Spleen (tissue), 11 donors: ENCODE data around the gene DOCK9. TPM values are rescaled to one million over a fixed set of nuclear protein-coding genes. Genes with fewer than 3 reads are reported as not detected.

Experiments
- DNase-seq: peaks from one replicate; pipeline ENCODE4 v3.0.0-alpha.2; 2020
- H3K27ac ChIP-seq, 8 donors: fragments of 200-600 bp; sonication (generic) in 7 of 8; 1 replicate in 4 of 8; 2 replicates in 4 of 8; pipeline versions ENCODE4 v1.5.0 to v1.8.0; 2016 to 2021; ENCODE audit warnings: inconsistent platforms in 4 of 8, mild to moderate bottlenecking in 4 of 8, moderate library complexity in 1 of 8
- H3K27me3 ChIP-seq, 7 donors: fragments of 200-600 bp; sonication (generic) in 6 of 7; replicated peaks in 1 of 7; 1 replicate in 4 of 7; 2 replicates in 3 of 7; pipeline versions ENCODE4 v1.5.0 to v1.8.0; 2016 to 2021; ENCODE audit warnings: inconsistent platforms in 3 of 7, mild to moderate bottlenecking in 1 of 7
- H3K36me3 ChIP-seq, 6 donors: fragments of 200-600 bp; sonication (generic) in 5 of 6; 1 replicate in 4 of 6; 2 replicates in 2 of 6; pipeline versions ENCODE4 v1.5.0 to v1.8.0; 2016 to 2021; ENCODE audit warnings: inconsistent platforms in 2 of 6
- H3K4me1 ChIP-seq, 6 donors: fragments of 200-600 bp; sonication (generic) in 5 of 6; 1 replicate in 3 of 6; 2 replicates in 3 of 6; pipeline versions ENCODE4 v1.5.0 to v1.8.0; 2016 to 2021; ENCODE audit warnings: inconsistent platforms in 3 of 6
- H3K4me3 ChIP-seq, 8 donors: fragments of 200-600 bp; sonication (generic) in 7 of 8; 1 replicate in 4 of 8; 2 replicates in 4 of 8; pipeline versions ENCODE4 v1.5.0 to v1.8.0; 2016 to 2021; ENCODE audit warnings: inconsistent platforms in 4 of 8, mild to moderate bottlenecking in 4 of 8, moderate library complexity in 2 of 8
- H3K9me3 ChIP-seq, 8 donors: fragments of 200-600 bp; sonication (generic) in 7 of 8; 1 replicate in 4 of 8; 2 replicates in 4 of 8; pipeline versions ENCODE4 v1.5.0 to v1.8.0; 2016 to 2021; ENCODE audit warnings: inconsistent platforms in 4 of 8
- POLR2A ChIP-seq, 3 donors: fragments of 450-650 bp; IDR thresholded peaks; one replicate each; pipeline ENCODE4 v1.5.1; 2017; ENCODE audit warnings: antibody characterized with exemption in 3 of 3, mild to moderate bottlenecking in 1 of 3
- POLR2AphosphoS5 ChIP-seq, 3 donors: sonication (generic); formaldehyde crosslinking; IDR thresholded peaks; one replicate each; pipeline ENCODE4 v1.5.1; 2017; ENCODE audit warnings: antibody characterized with exemption in 3 of 3
- WGBS, 5 donors: extraction: QIAGEN DNeasy Blood & Tissue Kit in 3 of 5; methylation state at CpG; one replicate each; pipeline versions ENCODE4 v1.1.5 to v1.1.7; 2013 to 2018; 5-methylcytosine and 5-hydroxymethylcytosine counted together
- intact Hi-C: fragments of 100-400 bp; cut with DNase I; formaldehyde crosslinking; loops from one replicate; pipeline ENCODE4 v1.15.0; 2023; ENCODE audit warnings: low total_unique reads
- polyA plus RNA-seq, 3 donors: library from polyadenylated mRNA; stranded (reverse); fragments of 200-250 nt; gene quantifications; one replicate each; pipeline ENCODE4 v1.2.1, GENCODE V29; 2013
- total RNA-seq, 7 donors: library from RNA; depleted of rRNA in 3 of 7; stranded (reverse); fragments of >200 nt in 3 of 7; fragmentation: NEBNext Ultra II Directional in 4 of 7; extraction: Animal tissue kit (Norgen Biotek cat#: 25700) in 4 of 7; gene quantifications; one replicate each; pipeline versions ENCODE4 v1.1.0 to v1.2.1, GENCODE V29; 2016 to 2021
- TF ChIP-seq, protein P1 (sequence below), 11 experiments: fragments of 200-600 bp in 7 of 11; fragments of 450-650 bp in 4 of 11; sonication (generic) in 4 of 11; IDR thresholded peaks in 8 of 11; conservative IDR thresholded peaks in 3 of 11; 1 replicate in 7 of 11; 2 replicates in 4 of 11; pipeline versions ENCODE4 v1.4.0 to v1.8.0; 2016 to 2021; ENCODE audit warnings: antibody characterized with exemption in 11 of 11, inconsistent platforms in 4 of 11, mild to moderate bottlenecking in 1 of 11
- donor health status: healthy with polysubstance abuse.
- donor health status: DM: no; HTN: no; CAD: no; lungs with moderate emphysema.
- donor health status: DM: no; HTN: no; CAD: no.
- donor health status: Bipolar disorder and iron deficiency.
- donor health status: healthy.
- donor health status: DM: no; HTN: no; CAD: no.
- donor health status: DM: yes; HTN: yes; CAD: no.

Gene DOCK9
- total and polyA plus RNA-seq, 10 donors = 6.9 to 53.3 (median 47.6) TPM

DNA sequence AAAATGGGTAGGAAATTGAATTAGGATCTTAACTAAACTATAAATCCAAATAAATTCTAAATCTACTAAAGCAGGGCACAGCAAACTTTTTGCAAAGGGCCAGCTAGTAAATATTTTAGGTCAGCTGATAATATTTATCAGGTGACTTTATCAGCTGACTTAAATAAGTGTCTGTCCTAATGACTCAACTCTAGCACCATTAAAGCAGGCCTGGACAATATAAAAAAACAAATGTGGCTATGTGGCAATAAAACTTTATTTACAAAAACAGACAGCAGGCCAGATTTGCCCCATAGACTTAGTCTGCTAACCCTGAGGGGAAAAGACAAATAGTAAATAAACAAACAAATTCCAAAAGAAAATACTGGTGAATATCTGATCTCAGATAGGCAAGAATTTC is 27.7 kb upstream of the DOCK9 start:
- TF ChIP-seq POLR2A (IDR thresholded peaks at IDR 0.05) (no peak), POLR2AphosphoS5 (IDR thresholded peaks at IDR 0.05) (no peak)
- TF ChIP-seq, protein P1, sequence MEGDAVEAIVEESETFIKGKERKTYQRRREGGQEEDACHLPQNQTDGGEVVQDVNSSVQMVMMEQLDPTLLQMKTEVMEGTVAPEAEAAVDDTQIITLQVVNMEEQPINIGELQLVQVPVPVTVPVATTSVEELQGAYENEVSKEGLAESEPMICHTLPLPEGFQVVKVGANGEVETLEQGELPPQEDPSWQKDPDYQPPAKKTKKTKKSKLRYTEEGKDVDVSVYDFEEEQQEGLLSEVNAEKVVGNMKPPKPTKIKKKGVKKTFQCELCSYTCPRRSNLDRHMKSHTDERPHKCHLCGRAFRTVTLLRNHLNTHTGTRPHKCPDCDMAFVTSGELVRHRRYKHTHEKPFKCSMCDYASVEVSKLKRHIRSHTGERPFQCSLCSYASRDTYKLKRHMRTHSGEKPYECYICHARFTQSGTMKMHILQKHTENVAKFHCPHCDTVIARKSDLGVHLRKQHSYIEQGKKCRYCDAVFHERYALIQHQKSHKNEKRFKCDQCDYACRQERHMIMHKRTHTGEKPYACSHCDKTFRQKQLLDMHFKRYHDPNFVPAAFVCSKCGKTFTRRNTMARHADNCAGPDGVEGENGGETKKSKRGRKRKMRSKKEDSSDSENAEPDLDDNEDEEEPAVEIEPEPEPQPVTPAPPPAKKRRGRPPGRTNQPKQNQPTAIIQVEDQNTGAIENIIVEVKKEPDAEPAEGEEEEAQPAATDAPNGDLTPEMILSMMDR (IDR thresholded peaks at IDR 0.05 in 8 of 11, conservative IDR thresholded peaks at IDR 0.05 in 3 of 11) = no peak
- Histone ChIP-seq H3K27me3 (no peaks in the 10 kb centered on the region), H3K4me3 (no peak overlapping the region), H3K4me1 (peaks cover 0 to 14% (median 3%) of the 10 kb centered on the region in 6 donors), H3K36me3 (no peaks in the 10 kb centered on the region), H3K27ac (no peak overlapping the region), H3K9me3 (no peaks in the 10 kb centered on the region)
- DNase-seq = no peak
- intact Hi-C loops = no loop called here

DNA sequence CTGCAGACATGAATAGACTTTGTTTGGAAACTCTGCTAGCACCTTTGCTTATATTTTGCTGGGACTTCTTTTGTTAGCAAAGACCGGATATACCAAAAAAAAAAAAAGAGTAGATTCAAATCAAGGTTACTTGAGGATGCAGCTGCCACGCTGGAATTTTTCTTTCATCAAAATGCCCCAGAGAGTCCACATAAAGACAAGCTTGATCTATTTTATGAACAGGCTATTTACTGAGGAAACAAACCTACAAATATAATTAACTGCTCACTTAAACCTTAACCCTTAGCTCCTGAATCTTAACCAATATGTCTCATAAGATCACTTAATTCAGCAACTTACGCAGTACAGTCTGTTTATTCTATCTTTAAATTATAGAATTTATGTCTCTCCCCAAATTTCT is 27.1 kb upstream of the DOCK9 start:
- no peak overlapping the region for H3K4me3 ChIP-seq
- no peak for DNase-seq
- H3K27me3 ChIP-seq = no peaks in the 10 kb centered on the region
- H3K4me1 ChIP-seq = peaks cover 1 to 20% (median 5%) of the 10 kb centered on the region in 6 donors
- no peak for TF ChIP-seq POLR2AphosphoS5 (IDR thresholded peaks at IDR 0.05)
- no peak for TF ChIP-seq POLR2A (IDR thresholded peaks at IDR 0.05)
- TF ChIP-seq, protein P1 (IDR thresholded peaks at IDR 0.05 in 8 of 11, conservative IDR thresholded peaks at IDR 0.05 in 3 of 11) = no peak
- no peak overlapping the region for H3K27ac ChIP-seq
- no peaks in the 10 kb centered on the region for H3K36me3 ChIP-seq
- H3K9me3 ChIP-seq = no peaks in the 10 kb centered on the region
- WGBS, 5 donors = 63 to 81% (median 71%) methylated on average over 3 of the region's 3 CpGs
- intact Hi-C loops = no loop called here

DNA sequence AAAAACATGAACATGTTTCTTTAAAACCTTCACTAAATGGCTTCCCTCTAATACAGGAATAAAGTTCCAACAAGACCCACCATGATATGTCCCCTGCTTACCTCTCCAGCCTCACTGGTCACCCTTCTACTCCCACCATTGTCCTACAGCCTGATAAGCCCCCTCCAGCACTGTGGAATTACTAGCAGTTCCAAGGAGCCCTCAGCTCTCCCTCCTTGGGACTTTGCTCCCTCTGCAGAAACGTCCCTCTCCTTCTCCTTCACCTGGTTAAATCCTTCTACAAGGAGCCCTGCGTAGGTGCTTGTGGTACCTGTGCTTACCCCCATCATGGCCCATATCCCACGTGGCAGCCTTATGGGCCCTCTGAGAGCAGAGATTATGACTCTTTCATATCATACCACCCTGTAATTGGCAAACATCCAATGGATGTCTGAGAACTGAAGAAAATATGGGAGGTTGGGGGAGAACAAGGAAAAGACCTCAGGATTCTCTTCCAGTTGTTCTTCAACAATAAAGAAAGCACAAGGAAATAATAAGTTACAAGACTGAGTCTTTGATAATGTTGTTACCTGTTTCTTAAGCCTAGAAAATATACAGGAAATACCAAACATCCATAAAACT is 26.1 kb upstream of the DOCK9 start:
- Histone ChIP-seq H3K4me1 (peaks cover 8 to 29% (median 13%) of the 10 kb centered on the region in 6 donors), H3K9me3 (no peaks in the 10 kb centered on the region), H3K4me3 (no peak overlapping the region), H3K27me3 (no peaks in the 10 kb centered on the region), H3K27ac (no peak overlapping the region), H3K36me3 (no peaks in the 10 kb centered on the region)
- 73 to 84% (median 80%) methylated on average over 3 of the region's 3 CpGs for WGBS, 5 donors
- intact Hi-C loops = no loop called here
- no peak for DNase-seq
- TF ChIP-seq, protein P1 (IDR thresholded peaks at IDR 0.05 in 8 of 11, conservative IDR thresholded peaks at IDR 0.05 in 3 of 11) = no peak
- TF ChIP-seq POLR2AphosphoS5 (IDR thresholded peaks at IDR 0.05) = no peak
- TF ChIP-seq POLR2A (IDR thresholded peaks at IDR 0.05) = no peak

DNA sequence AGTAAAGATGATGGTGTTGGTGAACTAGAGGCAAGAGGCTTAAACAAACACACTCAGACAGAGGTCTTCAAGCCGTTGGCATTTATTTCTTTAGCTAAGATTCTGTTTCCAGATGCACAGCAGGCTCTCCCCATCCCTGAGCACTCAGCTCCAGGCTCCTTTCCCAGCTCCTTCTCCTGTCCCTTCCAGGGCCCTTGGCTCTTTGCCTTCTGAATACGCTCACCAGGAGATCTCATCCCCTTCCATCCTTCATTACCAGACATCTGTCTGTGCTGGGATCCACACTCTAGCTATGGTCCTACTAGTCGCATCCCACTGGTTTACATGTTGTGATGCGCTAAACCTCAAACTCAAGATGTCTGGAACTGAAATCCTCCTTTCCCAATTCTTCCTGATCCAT is 25.3 kb upstream of the DOCK9 start:
- no peak overlapping the region for H3K27ac ChIP-seq
- intact Hi-C loops = no loop called here
- H3K27me3 ChIP-seq = no peaks in the 10 kb centered on the region
- peaks cover 9 to 31% (median 14%) of the 10 kb centered on the region in 6 donors for H3K4me1 ChIP-seq
- no peak overlapping the region for H3K4me3 ChIP-seq
- TF ChIP-seq POLR2AphosphoS5 (IDR thresholded peaks at IDR 0.05) (no peak), POLR2A (IDR thresholded peaks at IDR 0.05) (no peak)
- TF ChIP-seq, protein P1 (IDR thresholded peaks at IDR 0.05 in 8 of 11, conservative IDR thresholded peaks at IDR 0.05 in 3 of 11) = no peak
- H3K9me3 ChIP-seq = no peaks in the 10 kb centered on the region
- 84 to 100% (median 88%) methylated on average over 4 of the region's 4 CpGs for WGBS, 5 donors
- no peaks in the 10 kb centered on the region for H3K36me3 ChIP-seq
- no peak for DNase-seq
